Measurements from ENCODE around the gene NOTCH1.

The NOTCH1 gene

GRCh38 chr9:136588663-136589464, 43.0 kb upstream of the NOTCH1 start:
- no peak for TF ChIP-seq CTCF (IDR thresholded peaks at IDR 0.05)

GRCh38 chr9:136587944-136588662, 42.3 kb upstream of the NOTCH1 start:
- TF ChIP-seq CTCF (IDR thresholded peaks at IDR 0.05): no peak

- TF ChIP-seq CTCF (IDR thresholded peaks at IDR 0.05): no peak
These were observed 41.5 kb upstream of the NOTCH1 start for GRCh38 chr9:136587145-136587943.

- no peak for TF ChIP-seq CTCF (IDR thresholded peaks at IDR 0.05)
These were observed 40.6 kb upstream of the NOTCH1 start for GRCh38 chr9:136586391-136586953.

GRCh38 chr9:136585531-136586120, 39.8 kb upstream of the NOTCH1 start:
- no peak for TF ChIP-seq CTCF (IDR thresholded peaks at IDR 0.05)

- no peak for TF ChIP-seq CTCF (IDR thresholded peaks at IDR 0.05)
These were observed 39.1 kb upstream of the NOTCH1 start for GRCh38 chr9:136584934-136585333.

GRCh38 chr9:136584401-136584932, 38.6 kb upstream of the NOTCH1 start:
- TF ChIP-seq CTCF (IDR thresholded peaks at IDR 0.05): no peak
